Measurements from ENCODE around the gene APOLD1. TPM values are rescaled to one million over a fixed set of nuclear protein-coding genes. Genes with fewer than 3 reads are reported as not detected.
"Not testable (repeated sequence)": the region's sequence is repeated elsewhere in the genome, so short reads cannot be mapped to it uniquely, and the experiment has no call there.

APOLD1 gene
- total RNA-seq, 1 donor from 2014 or later: 35.9 TPM

GRCh38 chr12:12786706-12787601 is 1.5 kb downstream of the APOLD1 start:
- peak; percentile 79 for DNase-seq (ENCODE audit: low spot score)

DNA sequence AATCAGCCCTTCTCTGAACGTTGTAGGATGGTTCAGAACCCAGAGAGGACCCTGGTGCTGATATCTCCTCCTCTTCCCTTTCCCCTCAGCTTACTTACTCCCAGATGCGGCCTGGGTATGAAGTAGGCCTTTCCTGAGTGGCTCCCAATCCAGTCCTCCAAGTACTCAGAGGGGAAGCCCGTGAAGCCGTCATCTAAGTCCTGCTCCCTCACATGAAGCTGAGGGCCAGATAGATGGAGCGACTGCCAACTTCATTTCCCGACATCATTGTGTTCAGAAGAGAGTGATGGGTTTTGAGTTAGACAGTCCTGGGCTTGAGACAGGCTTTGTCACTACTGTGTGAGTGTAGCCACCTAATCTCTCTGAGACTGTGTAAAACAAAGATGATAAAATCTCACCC is 2.7 kb downstream of the APOLD1 start:
- no peak for DNase-seq (ENCODE audit: low spot score)

DNA sequence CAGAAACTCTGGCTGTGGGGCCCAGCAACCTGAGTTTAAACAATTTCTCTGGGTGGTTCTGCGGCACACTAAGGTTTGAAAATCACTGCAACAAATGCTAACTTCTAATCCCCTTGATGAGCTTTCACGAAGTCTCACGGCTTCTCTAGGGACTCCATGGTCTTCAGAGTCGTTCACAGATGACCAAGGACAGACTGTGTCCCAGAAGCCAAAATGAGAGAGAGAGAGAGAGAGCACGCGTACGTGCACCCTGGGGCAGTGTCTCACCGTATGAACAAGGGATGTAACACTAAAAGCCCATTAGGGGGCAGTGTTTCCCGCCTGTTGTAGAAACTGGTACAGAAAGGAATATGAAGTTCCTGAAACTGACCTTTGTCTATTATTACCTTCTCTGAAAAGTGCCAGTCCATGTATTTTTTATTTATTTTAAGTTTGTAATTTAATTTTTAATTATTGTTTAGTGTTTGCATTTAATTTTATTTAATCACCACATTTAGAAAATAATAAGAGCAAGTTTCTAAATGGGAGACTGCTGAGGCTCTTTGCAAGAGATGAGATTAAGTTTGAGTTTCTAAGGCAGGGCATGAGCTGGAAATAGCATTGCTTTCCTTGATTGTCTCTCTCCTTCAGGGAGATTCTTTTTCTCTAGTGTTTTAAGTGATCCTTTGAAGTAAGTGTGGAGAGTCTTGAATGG is 3.4 kb downstream of the APOLD1 start:
- peak; percentile 61 for DNase-seq (ENCODE audit: low spot score)

DNA sequence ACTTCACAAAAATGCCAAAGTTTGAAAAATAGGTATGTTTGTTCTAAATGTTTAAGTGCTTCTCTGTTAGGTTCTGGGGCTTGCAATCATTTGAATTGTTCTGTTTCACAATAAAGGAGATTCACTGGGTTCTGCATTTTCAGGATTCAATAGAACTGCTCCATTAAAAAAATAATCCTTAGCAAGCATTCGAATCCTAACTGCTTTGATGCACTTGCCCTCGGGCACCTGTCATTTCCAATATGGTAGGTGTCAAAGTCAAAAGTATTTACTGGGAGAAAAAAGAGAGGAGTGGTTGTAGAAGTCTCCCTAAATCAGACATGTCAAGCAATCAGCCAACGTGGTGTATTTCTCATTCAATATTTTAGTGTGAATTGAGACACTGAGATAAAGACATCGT is 5.5 kb downstream of the APOLD1 start:
- DNase-seq (ENCODE audit: low spot score): no peak

DNA sequence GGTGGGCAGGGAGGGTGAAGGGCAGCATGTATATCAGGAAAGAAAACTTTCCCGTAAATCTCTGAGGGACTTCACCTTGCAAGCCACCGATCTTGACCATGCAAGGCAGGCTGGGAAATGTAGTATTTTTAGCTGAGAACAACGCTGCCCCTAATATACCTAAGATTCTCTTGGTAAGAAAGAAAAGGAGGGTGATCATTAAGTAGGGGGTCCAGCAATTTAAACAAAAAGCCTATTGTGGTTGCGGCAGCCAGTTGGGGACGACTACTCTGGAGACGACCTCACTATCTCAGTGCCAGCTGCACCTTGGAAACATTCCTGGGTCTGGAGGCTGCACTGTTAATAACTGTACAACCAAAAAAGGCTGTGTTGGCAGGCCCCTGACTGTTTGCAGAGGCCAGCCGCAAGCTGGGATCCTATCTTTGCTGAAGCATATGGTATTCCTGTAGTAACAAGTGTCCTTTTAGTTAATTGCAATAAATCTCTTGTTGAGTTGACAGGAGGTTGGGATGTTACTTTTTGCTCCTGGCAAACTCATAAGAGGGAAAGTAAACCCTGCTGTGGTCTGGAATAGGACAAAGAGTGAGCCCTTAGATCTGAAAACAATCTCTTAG is 6.4 kb downstream of the APOLD1 start:
- DNase-seq (ENCODE audit: low spot score): no peak

- no peak for DNase-seq (ENCODE audit: low spot score)
Observed at GRCh38 chr12:12792421-12792820, 7.0 kb downstream of the APOLD1 start.

GRCh38 chr12:12794686-12795085 is 9.2 kb downstream of the APOLD1 start:
- DNase-seq (ENCODE audit: low spot score): no peak

DNA sequence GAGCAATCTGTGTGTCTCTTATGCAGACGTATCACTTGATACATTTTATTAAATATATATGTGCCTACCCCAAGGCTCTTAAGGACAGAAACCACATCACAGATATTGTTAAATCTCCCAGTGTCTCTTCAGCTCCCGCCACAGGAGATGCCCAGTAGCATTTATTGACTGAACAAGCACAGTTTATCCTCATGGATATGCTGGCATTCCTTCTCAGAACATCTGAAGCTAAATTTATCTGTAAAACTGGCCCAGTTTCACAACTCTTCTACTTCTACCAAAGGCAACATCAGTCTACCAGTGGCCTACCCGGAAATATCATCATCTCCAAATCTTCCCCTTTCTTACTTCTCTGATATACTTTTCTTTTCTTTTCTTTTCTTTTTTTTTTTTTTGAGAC is 10.7 kb downstream of the APOLD1 start:
- no peak for DNase-seq (ENCODE audit: low spot score)

- no peak for DNase-seq (ENCODE audit: low spot score)
Observed at GRCh38 chr12:12796928-12797793, 11.7 kb downstream of the APOLD1 start.

- no peak for DNase-seq (ENCODE audit: low spot score)
Observed at GRCh38 chr12:12797794-12798152, 12.3 kb downstream of the APOLD1 start.

- DNase-seq (ENCODE audit: low spot score): no peak
Observed at GRCh38 chr12:12798480-12798879, 13.0 kb downstream of the APOLD1 start.

GRCh38 chr12:12799163-12799920 is 13.9 kb downstream of the APOLD1 start:
- no peak for DNase-seq (ENCODE audit: low spot score)

DNA sequence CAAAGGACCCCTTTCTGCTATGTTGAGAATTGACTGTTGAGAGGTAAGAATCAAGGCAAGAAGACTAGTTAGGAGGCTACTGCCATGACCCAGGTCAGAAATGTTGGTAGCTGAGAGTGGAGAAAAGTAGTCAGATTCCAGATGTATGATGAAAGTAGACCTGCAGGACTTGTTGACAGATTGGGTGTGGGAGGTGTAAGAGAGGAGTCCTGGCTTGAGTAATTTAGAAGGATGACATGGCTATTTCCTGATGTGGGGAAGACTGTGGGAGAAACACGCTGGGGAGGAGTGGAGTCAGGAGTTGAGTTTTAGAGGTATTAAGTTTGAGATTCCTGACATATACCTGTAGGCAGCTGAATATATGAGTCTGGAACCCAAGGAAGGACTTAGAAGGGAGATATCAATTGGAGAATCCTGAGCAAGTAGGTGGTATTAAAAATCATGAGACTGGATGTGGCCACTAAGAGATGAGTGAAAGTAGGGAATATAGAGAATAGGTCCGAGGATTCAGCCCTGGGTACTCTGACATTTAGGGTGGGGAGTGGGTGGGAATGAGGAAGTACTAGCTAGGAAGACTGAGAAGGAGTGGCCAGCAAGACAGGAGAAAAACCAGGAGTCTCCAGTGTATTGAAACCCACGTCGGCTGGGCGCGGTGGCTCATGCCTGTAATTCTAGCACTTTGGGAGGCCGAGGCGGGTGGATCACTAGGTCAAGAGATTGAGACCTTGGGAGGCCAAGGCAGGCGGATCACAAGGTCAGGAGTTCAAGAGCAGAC is 15.1 kb downstream of the APOLD1 start:
- no peak for DNase-seq (ENCODE audit: low spot score)

DNA sequence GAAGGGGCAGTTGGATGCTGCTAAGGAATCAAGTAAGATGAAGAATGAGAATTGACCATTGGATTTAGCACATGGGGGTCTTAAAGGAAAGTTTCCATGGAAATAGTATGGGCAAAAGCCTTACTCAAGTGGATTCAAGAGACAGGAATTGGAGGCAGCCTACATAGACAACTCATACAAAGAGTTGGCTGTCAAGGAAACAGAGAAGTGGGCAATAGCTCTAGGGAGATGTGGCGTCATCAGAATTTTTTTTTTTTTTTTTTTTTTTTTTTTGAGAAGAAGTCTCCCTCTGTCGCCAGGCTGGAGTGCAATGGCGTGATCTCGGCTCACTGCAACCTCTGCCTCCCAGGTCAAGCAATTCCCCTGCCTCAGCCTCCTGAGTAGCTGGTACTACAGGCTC is 16.2 kb downstream of the APOLD1 start:
- DNase-seq (ENCODE audit: low spot score): not testable (repeated sequence)

DNA sequence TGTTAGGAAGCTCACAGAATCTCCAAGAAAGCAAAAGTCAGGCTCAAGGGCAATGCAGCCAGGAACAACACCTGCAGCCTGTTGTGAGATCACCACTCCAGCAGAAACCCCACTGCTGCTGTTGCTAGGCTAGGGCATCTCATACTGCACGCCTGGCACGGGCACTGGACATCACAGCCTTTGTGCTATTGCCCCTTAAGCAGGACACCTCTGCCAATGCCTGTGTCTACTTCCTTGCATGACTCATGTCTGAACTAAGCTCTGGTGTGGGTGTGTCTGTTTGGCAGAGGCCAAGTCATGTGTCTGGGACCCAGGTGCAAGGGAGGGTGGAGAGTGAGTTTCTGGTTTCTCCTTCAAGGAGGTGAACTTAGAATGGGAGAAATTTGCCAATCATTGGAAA is 17.7 kb downstream of the APOLD1 start:
- DNase-seq (ENCODE audit: low spot score): peak; percentile 86

DNA sequence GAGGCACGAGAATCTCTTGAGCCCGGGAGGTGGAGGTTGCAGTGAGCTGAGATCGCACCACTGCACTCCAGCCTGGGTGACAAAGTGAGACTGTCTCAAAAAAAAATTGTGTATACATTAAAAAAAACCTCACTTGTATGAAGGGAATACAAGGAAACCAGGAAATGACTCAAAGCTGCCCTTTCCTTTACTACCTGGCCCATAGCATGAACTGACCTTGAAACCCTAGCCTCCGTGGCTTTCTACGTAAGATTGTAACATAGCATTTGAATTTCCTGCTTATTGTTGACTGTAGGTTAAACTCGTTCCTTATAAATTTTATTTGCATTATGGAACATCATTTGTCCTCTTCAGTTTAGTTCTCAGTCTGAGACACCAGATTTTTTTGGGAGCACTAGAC is 18.6 kb downstream of the APOLD1 start:
- no peak for DNase-seq (ENCODE audit: low spot score)

GRCh38 chr12:12804432-12804886 is 19.0 kb downstream of the APOLD1 start:
- DNase-seq (ENCODE audit: low spot score): no peak

DNA sequence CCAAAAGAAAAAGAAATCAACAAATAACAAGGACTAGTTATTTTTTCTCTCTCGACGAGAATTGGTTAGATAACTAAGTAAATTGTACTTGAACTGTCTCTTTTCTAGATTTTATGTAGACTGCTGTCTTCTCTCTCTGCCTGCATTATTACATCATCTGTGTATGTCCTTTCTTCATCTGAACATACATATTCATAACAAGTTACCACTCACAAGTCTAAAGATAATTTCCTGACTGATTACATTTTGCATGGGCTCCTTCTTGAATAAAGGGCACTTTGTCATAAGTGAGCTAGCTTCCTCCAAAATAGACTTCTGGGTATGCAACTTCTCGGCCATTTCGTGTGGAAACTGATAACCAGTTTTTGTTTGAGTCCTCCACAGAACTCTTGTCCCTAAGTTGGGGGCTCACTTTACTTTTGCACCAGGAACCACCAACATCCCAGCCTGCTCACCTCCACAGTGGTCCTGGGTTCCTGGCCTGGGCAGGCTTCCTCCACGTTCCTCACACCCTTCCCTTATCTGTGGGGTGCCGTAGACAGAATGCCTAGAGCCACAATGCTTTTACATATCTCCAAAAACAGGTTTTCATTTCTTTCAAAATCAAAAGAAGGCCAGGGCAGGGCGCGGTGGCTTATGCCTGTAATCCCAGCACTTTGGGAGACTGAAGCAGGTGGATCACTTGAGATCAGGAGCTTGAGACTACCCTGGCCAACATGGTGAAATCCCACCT is 21.5 kb downstream of the APOLD1 start:
- DNase-seq (ENCODE audit: low spot score): no peak

DNA sequence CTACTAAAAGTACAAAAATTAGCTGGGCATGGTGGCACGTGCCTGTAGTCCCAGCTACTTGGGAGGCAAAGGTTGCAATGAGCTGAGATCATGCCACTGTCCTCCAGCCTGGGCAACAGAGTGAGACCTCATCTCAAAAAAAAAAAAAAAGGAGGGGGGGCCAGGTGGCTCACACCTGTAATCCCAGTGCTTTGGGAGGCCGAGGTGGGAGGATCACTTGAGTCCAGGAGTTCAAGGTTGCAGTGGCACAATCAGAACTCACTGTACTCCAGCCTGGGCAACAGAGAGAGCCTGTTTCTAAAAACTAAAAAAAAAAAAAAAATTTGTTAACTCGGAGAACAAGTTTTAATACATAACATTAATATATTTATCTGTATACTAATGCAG is 22.1 kb downstream of the APOLD1 start:
- not testable (repeated sequence) for DNase-seq (ENCODE audit: low spot score)

Data from ureter (tissue), 1 donor.